Activated CD8-positive, alpha-beta memory T cell treated with anti-CD3 and anti-CD28 coated beads, Interleukin-2, amount 50 U/mL, for 24 hours (primary cell): ENCODE results near the gene C4orf50.

Experiments used
- DNase-seq: peaks from one replicate; pipeline ENCODE4 v3.0.0-alpha.2; 2020; ENCODE audit errors: extremely low read depth

C4orf50 gene

DNA sequence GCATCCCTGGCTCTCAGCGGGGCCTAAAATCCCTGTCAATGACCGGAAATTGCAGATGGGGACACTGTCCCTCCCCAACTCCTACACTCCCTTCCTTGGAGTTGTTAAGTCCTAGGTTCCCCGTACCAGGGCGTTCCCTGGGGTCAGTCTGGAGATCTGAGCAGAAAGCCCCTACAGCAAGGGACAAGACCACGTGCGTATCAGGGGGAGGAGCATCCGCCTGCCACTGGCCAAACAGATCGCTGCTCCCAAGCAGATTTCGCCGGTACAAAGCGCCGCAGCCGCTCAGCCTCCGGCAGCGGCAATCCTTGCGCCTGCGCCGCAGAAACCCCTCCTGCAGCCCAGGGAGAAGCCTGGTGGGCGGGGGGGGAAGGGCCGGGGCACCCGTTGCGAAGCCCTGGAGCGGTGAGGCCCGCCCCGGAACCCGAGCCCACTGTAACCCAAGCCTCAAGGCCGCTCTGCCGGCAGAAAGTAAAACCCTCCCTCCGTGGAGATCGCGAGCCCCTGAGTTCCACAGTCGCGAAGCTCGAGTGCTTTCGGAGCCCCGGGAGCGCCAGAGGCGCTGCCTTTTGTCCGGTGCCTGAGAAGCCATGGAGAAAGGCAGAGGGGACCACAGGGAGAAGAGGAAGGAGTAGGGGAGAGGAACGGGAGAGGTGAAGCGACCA lies 128.0 kb downstream of the C4orf50 start:
- DNase-seq, result no peak

DNA sequence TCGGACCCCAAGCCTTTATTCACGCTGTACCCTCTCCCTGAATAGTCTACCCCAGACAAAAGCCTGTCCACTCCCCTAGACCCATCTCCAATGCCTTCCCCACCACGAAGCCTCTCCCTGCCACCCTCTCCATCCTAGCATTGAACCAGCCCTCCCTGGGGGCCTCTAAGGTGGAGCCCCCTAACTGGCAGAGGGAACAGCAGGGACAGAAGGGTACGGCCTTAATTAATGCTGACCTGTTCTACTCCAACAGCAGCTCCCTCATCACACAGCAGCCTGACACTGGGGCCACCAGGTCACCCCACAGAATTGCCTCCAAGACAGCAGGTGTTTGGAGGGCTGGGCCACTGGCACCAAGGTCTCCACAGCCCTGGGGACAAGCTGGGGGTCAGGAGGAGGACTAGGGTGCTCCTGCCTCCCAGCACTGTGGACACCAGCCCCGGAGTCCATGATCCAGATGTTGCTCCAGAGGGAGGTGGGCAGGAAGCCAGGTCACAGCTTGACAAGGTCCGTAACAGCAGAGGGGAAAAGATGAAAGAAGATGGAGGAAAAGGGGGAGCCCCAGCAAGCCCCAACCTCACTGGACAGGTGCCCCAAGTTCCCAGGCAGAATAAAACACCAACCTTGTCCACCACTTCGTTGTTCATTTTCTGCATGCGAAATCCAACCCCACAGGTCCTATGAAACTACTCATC lies 129.1 kb downstream of the C4orf50 start:
- DNase-seq, result no peak

DNA sequence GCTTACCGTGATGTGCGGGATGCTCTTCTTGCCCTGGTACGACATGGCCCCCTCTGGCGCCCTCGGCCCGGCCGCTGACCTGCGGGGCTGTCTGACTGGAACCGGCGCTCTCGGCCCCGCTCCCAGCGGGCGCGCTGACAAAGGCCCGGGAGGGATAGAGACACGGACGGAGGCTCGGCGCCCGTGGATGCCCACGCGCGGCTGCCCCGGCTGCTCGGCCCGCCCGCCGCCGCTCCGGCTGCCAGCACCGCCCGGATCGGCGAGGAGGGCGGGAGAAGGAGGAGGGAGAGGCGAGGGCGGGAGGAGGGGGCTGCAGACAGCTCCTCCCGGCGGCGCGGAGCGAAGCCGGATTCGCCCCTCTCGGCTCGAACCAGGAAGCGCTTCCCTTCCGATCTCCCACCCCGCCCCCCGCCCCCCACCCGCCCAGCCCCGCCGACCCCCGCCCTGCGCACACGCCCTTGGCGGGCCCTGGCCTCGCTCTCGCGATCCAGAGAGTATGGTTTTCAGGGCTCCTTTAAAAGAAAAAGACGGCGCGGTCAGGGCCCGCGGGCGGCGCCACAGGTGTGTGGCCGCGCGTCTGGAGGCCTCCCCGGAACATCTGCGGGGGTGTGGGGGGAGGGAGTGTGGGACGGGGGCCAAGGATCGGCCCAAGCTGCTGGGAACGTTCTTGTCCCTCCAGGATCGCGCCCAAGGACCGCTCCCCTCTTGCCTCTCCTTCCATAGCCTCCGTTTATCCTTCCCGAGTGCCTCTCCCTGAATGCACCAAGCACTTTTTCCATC lies 129.8 kb downstream of the C4orf50 start:
- no peak for DNase-seq

DNA sequence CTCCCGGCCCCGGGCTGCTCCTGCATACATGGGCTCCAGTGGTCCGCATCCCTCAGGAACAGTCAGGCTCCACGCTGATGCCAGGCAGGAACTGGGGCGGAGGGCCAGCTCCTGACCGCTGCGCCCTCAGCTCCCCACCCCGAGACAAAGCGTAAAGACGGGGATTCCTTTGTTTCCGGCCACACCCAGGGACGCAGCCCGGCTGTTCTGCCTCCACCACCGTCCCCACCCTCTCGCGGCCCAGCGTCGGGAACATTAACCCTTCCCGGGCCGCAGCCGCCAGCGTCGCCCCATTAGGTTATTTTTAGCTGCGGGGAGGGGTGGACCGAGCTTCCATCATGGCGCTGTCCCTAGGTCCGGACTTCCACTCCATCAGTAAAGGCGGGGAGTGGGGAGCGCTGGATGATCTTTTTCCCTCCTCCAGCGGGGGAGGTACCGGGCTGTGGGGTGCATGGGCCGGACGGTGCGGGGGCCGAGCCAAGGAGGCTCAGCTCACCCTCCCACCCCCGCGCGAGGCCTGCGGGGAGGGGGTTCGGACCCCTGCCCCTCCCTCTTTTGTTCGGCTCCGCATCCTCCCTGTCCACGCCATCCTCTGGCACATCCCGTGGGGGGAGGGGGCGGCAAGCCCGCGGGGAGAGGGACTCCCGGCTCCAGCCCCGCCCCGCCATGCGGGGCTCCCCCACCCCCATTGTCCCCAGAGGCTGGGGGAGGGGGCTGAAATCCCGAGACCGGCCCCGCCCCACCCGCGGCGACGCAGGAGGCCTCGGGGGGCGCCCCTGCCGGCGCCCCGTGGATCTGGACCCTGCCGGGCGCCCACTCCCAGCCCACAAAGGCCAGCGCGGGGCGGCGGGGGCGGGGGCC lies 130.6 kb downstream of the C4orf50 start:
- DNase-seq, result no peak

DNA sequence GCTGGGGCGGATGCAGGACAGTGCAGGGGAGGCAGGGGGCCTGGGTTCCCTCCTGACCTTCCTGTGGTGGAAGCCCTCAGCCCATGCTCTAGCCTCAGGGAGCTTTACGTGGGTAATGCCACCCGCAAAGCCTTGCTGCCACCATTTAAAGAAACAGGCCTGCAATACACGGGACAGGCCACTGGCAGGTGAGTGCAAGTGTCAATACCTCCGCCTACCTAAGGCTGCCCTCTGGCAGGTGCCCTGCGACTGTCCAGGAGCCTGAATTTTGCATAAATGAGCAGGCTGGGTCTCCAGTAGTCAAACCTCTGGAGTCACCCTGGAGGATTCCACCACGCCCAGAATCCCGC lies 131.2 kb downstream of the C4orf50 start:
- DNase-seq, result no peak

DNA sequence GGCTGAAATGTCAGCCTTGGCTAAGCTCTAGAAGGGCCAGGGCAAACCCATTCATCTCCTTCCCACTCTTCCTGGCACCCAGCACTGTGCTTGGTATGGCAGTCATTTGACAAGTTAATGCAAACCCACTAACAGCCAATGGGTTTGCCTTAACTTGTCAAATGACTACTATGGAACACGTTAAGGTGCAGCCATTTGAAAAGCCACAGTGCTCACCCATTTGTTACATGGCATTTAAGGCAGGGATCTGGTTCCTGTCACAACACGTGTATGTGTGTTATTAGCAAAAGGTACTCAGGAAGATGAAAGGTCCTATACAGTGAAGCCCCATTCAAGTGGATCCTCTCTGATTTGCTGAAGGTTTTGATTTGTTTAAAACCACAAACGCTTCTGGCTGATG lies 132.5 kb downstream of the C4orf50 start:
- no peak for DNase-seq

DNA sequence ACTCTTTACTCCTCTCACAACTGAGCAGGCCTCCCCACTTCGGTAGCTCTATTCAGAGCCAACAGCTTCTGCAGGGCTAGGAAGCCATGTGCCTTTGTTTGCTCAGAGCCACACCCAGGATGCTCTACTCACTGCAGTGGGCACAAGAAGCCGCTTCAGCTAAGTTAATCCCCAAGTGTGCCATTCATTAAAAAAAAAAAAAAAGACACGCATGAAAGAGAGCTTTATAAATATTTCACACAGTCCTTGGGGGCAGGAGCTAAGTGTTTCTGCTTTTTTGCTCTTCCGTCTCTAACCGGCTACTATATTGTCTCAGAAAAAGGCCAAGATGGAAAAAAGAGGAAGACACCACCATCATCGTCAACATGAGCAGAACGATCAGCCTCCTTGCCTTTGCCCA lies 133.4 kb downstream of the C4orf50 start:
- DNase-seq, result no peak

DNA sequence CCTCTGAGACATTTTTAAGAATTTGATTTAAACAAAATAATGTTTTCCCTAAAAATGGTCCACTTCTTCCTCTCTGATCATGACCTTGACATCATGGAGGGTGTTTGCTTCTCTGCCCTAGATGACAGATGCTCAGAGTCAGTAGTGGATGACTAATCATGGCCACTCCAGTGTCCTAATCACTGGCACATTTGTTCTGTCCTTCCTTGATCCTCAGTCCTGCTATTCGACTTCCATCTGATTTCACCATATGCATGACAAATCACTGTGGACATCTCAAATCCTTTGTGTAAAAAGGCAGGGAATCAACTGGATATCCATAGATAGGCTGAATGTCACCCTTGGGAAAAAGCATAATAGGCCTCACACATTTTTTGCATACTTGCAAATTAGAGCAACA lies 134.3 kb downstream of the C4orf50 start:
- DNase-seq, result no peak

DNA sequence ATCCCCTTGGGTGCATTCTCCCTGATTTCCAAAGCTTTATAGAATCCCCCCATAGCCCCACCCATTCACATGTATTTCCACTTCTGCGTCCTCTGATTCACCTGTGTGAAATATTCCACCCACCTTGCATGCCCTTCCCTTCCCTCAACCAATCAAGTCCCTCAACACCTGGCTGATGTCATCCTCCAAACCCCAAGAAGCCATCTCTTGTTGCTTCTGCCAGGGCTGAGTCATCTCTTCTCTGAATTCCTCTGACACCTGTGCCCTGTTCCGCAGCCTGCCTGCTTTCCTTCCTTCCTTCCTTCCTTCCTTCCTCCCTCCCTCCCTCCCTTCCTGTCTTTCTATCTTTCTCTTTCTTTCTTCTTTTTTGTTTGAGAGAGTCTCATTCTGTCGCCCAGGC lies 135.3 kb downstream of the C4orf50 start:
- DNase-seq, result no peak

DNA sequence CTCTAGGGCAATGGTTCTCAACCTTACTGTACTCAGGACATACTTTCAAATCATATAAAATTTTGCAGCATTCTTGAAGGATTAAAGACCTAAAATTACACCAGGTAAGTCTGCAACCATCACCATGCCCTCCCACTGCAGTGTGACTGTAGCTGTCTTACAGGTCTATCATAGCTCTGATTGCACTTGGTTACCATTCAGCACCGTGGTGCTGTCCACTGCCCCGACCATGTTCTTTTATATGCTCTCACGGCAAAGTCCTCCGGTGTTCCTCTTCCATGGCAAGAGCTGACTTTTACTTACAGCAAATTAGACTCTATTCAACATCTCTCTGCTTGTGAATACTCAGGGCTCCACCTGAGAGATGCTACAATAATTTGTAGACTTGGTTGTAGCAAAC lies 136.9 kb downstream of the C4orf50 start:
- no peak for DNase-seq

DNA sequence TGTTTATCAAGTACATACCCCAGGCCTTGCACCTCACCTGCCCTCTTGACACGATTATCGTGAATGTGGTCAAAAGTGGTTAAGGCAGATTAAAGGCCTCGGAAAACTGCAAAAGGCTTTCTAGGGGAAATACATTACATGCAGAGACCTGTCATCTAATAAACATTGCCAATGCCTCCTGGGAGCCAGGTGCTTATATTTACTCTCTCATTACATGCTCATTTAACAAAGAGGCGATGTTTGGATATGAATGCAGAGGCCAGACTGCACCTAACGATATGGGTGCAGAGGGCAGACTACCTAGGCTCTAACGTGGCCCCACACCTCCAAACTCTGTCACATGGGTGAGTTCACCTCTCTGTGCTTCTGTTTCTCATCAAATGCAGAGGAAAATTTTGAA lies 139.9 kb downstream of the C4orf50 start:
- DNase-seq, result no peak

DNA sequence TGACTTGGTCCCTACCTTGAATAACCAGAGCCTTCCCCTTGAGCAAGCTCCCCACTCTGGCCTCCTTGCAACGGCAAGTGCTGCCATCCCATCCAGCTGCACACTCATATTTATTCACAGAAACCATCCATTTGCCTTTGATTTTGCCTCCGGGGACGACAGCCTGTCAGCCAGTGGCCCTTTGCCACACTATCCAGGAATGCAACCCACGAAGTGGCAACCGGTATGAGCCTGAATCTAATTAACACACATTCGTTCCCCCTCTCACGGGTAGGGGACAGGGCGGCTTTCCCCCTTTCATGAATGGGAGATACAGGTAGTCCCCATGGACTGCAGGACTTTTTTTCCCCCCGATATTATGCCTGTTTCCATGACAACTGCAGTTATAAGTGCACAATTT lies 140.8 kb downstream of the C4orf50 start:
- no peak for DNase-seq

DNA sequence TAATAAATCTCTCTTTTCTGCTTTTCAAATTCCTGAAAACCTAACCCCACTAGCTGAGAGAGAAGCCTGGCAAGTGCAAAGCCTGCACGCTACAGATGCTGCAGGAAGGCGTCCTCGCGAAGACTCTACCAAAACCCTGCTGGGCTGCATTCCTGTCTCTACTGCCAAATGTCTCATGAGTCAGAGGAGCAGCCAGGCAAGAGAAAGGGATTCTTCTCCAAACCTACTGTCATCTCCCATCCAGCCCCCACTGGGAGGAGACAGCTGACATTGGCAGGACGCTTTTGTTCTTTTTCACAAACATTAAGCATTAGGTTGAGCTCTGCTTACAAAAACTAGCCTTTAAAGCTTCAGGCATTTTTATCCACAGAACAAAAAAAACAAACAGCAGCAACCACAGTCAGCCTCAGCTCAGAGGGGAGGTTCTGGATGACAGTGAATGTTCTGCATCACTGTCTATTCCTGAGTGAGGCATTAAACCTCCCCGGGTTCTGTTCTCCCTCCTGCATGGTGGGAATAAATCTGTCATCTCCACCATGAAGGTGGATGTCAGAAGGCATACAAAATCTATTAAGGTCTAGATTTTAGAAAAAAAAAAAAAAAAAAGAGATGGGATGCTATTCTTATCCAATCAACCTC lies 143.3 kb downstream of the C4orf50 start:
- no peak for DNase-seq

DNA sequence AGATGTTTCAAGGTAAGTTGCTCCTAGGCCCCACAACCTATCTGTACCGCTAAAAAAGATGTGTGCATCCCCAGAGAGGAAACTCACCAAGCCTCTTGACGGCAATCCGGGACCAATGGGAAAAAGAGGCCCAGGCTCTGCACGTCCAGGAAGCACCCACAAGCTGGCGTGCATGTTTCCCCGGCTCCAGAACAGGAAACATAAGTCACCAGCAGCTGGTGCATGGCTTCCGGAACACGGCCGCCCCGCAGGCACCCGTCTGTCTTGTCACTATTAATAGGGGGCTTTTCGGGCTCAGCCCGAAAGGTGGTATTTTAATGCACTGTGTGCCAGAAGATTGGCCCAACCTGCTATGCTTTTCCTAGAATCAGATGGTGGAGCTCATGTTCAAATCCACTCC lies 147.5 kb downstream of the C4orf50 start:
- no peak for DNase-seq

DNA sequence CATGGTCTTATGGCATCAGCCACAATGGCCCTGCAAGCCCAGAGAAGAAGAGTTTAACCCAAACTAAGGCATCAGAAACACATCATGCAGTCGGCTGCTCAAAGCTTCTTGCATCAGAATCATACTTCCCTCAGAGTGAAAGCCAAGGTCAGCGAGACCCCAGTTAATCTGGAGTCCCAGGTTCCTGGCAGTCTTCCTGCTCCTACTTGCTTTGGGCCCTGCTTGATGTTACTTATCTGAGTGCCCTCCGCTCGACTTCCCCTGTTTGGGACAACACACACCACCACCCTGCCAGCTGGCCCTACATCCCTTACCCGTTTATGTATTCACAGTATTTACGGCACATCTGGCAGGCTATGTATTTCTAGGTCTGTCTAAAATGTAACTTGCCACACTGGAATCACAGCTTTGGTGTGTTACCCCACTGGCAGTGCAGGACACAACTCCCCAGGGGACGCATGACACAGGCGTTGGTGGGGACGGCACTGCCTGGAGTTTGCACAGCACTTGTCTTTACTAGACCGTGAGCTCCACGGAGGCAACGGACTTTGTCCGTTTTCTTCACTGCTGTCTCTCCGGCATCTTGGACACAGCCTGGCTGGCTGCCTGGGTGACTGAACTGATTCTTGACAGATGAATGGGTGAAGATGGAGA lies 148.1 kb downstream of the C4orf50 start:
- no peak for DNase-seq

DNA sequence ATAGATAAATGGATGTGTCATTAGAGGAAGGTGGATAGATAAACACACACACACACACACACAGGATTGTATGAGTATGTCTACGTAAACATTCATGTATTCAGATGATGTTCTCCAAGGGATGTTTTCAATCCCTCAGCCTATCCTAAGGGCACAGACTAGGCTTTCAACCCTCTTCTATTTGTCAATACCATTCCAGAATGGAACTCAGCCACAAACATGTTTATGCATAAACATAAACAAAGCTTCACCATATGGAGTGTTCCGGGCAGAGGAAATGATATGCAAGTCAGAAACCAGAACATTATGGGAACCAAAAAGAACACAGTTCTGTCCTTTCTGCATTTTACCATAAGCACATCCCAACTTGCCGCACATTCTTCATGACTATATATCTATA lies 150.4 kb downstream of the C4orf50 start:
- DNase-seq, result no peak

DNA sequence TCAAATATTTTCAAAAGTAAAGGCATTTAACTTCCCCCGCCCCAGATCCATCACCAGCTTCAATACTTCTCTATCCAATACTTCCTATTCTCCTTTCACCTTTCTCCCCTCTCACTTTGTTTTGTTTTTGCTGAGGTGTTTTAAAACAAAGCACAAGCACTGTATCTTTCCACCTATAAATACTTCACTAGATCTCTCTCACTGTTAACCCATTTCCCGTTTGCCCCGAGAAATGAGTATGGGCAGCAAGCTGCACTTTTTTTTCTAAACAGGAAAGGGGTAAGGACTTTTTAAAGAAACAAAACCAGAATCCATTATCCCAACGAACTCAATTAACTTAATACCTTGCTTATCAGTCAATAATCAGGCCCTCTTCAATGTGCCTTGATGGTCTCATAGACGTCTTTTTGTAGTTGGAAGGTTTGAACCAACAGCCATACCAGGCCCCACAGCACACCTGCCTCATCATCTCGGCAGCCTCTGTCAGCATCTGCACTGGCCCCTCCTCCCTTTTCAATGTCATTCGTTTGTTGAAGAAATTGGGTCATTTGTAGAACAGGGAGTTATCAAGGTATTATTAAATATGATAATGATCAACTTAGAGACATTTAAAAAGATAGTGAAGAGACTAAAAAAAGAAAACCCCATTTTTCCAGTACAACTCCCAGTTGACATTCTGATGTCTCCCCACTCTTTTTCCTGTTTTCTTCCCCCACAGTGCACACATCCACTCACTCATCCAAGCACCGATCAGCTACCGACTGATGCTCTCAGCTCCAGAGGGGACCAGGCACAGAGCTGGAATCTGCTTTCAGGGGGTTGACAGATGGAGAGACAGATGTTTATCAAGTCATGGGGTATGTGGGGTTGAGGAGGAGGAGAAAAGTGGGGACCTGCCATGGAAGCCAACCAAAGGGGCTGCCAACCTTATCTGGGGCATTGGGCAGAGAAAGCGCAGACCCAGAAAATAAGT lies 151.1 kb downstream of the C4orf50 start:
- no peak for DNase-seq

DNA sequence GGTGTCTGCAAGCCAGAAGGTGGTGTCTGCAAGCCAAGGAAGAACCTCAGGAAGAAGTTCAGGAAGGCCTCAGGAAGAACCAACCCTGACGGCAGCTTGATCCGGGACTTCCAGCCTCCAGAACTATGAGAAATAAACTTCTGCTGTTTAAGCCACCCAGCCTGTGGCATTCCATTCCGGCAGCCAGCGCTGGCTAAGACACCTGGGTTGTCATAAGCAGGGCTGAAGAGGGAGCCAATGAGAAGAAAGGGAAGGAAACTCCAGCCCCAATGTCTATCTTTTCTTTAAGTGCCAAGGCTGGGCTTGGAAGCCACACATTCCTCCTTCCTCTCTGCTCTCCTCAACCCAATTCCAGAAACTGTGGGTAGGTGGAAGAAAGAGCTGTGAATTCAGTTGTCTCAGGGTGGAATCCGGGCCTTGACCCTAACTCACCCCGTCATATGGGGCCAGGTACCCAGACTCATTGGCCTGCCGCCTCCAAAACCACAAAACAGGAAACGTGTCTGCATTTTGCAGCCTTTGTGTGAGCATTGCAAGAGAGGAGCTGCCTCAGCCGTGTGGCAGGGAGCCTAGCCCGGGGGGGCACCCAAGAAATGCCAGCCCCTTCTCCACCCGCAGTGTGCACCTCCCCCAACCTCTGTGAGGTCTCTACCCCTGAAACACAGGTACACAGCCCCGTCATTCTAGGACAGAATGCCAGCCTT lies 152.2 kb downstream of the C4orf50 start:
- no peak for DNase-seq

DNA sequence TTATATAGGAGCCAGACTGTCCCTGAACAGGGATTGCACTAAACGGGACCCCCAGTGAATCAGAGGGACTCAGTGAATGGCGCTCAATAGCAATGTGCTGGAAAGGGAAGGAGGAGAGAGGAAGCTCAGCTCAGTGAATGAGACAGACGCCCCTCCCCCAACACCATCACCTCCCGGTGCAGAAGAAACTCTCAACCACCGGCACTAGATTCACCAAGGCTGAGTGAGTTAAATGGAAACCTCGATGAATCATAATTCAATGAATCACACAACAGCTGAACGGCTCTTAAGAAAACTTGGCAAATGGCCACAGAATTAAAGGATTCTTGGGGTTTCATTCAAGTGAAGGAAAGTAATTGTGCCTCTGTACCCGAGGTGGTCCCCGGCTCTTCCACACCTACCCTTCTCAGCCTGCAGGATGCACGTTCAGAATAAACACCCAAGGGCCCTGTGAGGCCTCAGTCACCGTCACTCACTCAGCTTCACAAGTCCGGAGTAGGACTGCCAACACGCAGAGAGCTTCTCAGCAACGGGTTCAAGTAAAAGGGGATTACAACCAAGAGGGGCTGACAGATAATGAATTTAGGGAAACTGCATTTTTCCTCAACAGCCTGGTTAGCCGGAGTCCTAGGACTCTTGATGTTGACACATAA lies 154.6 kb downstream of the C4orf50 start:
- peak; percentile 15 for DNase-seq
